Measurements from ENCODE around the gene UBE2D2. TPM values are rescaled to one million over a fixed set of nuclear protein-coding genes. Genes with fewer than 3 reads are reported as not detected.

UBE2D2 gene
- total RNA-seq, 4 donors from 2014 or later: 55.9 to 63.7 (median 58.5) TPM

DNA sequence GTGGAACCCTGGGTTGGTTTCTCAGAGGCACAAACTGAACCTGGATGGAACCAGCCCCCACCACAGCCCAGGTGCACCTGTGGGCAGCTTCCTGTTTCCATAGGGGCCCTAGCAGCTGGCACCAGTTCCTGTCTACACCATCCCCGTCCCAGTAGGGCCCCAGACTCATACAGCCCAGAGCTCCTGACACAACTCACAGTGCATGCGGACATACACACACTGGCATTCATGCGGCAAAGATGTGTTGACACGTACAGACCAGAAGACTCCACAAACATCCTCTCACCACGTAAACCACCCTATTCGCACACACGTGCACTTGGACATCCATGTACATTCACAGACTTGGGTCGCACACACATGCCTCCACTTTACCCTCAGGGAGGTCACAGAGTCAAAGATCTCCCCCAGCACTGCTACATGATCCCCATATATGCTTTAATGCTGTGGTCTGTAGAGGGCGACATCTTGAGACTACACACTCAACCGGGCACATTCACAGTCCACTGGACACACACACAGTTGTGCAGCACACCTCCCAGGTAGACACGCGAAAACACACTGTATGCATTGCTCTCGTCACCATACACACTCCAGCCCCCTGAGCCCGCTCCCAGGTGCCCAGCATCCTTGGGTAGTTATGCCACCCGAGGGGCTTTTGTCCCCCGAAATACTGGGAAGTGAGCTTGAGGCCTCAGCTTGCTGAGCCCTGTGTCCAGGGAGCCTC lies 109.4 kb downstream of the UBE2D2 start:
- TF ChIP-seq, protein P1, sequence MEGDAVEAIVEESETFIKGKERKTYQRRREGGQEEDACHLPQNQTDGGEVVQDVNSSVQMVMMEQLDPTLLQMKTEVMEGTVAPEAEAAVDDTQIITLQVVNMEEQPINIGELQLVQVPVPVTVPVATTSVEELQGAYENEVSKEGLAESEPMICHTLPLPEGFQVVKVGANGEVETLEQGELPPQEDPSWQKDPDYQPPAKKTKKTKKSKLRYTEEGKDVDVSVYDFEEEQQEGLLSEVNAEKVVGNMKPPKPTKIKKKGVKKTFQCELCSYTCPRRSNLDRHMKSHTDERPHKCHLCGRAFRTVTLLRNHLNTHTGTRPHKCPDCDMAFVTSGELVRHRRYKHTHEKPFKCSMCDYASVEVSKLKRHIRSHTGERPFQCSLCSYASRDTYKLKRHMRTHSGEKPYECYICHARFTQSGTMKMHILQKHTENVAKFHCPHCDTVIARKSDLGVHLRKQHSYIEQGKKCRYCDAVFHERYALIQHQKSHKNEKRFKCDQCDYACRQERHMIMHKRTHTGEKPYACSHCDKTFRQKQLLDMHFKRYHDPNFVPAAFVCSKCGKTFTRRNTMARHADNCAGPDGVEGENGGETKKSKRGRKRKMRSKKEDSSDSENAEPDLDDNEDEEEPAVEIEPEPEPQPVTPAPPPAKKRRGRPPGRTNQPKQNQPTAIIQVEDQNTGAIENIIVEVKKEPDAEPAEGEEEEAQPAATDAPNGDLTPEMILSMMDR (IDR thresholded peaks at IDR 0.05; ENCODE audit: low read depth): no peak

DNA sequence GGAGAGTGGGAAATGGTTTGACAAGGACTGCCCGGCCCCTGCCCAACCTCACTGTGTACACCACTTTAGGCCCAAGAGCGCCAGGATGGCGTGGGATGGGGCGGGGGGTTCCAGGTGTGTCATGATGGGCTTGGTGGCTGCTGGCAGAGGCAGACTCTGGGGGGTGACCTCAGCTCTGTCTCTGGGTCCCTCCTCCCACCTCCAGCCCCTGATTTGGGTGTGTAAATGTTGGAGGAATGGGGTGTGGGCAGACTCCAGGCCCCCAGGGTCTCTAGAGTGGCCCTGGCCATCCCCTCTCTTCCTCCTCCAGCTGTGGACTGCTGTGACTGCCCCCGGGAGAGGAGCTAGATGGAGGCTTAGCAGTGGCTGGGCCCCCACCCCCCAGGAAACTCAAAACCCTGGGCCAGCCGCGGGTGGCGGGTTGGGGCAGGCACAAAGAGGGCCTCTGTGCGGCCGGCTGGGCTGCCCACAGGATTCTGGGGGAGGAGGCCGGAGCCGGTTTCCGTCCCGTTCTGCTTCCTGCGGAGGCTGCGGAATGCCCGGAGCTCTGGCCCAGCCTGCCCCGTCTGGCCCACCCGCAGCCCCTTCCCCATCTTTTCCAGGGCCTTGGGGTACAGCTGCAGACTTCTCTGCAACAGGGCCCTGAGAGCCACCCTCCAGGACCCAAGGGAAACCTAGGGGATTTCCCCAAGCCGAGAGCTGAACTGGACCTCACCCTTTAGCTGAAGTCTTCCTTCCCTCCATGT lies 110.1 kb downstream of the UBE2D2 start:
- TF ChIP-seq, protein P1 (IDR thresholded peaks at IDR 0.05; ENCODE audit: low read depth): no peak

DNA sequence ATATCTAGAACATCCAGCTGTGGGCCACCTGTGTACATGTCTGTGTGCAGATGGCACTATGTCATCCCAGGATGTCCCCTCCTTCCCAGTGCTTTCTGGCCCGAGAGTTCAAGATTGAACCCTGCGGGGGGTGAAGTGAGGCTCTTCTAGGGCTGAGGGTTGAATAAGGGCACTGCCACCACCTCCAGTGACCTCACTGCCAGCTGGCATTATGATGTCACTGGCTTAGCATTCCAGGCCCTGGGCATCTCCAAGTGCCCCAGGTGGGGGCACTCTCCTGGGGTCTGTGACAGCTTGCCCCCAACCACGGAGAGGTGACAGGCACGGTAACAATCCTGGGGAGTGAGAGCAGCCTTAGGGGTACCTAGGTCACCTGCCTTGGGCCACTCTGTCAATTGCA lies 114.1 kb downstream of the UBE2D2 start:
- TF ChIP-seq, protein P1 (IDR thresholded peaks at IDR 0.05; ENCODE audit: low read depth): no peak

DNA sequence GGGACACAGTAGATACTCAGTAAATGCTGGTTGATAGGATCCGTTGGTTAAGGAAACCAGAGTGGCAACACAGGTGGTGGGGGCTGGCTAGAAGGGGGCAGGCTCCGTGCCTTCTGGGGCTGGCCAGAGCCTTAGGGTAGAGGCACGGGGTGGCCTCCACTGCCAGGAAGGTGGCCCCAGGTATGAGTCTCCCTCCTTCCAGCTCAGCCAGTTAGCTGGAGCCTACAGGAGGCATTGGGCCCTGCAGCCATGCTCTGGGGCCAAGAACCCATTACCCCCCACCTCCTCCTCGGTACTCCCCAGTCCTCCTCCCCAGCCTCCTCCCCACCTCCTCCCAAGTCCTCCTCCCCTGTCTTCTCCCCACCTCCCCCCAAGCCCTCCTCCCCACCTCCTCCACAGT lies 114.7 kb downstream of the UBE2D2 start:
- TF ChIP-seq, protein P1 (IDR thresholded peaks at IDR 0.05; ENCODE audit: low read depth): no peak

DNA sequence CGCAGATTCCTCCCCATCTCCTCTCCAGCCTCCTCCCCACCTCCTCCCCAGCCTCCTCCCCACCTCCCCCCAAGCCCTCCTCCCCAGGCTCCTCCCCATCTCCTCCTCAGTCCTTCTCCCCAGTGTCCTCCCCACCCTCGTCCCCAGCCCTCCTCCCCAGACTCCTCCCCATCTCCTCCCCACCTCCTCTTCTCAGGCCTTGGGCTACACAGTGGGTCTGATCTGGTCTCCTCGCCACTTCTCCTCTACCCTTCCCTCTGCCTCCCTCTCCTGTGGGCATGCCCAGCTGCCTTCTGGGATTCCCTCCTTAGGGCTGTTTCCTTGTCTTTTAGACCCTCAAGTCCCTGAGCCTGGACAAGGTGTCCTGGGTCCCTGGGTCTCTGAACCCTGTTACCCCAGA lies 115.3 kb downstream of the UBE2D2 start:
- TF ChIP-seq, protein P1 (IDR thresholded peaks at IDR 0.05; ENCODE audit: low read depth): no peak

DNA sequence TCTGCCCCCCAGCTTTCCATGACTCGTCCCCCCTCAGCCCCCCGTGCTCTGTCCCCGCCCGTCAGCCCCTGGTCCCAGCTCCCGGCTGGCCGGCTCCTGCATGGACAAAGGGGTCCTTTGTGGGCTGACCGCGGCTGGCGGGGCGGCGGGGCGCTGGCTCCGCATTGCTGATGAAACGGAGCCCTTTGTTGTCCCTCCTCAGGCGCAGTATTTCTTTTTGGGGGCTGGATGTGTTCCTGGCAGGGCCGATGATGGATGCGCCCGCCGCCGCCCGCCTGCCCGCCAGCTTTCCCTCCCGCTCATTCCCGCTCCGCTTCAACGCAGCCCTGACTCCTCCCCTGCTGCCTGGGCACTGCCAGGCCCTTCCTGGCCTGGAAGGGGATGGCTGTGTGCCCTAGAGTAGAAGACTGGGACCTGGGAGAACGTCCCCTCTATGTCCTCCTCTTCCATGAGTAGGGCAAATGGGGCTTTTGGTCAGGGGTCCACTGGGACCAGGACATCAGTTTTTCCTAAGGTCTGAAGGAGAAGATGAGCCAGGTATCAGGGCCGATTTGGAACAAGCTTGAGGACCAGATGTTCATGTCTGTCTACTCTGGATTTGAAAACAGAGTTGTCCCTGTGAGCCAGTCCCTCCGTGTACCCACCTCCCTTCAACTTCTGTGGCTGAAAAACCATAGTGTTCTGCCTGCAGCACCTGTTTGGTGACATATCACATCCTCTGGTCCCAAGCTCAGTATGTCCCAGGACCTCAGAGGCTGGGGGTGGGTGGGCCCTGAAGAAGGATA lies 116.0 kb downstream of the UBE2D2 start:
- TF ChIP-seq, protein P1 (IDR thresholded peaks at IDR 0.05; ENCODE audit: low read depth): no peak

Small RNA genes within 50 kb of the gene (small RNA-seq; reads per million reads assigned to genes)
- gene RF00019: 0.49 reads per million

Other genes starting within 250 kb of the UBE2D2 start
- 100 to 1,000 TPM in 1 of 4 donors, 10 to 100 TPM in 3; 84.3 to 124 (median 87.2) TPM for gene PAIP2, start 219.5 kb upstream of the UBE2D2 start, total RNA-seq
- gene SLC23A1, start 178.0 kb upstream of the UBE2D2 start, total RNA-seq: not detected
- 1 to 10 TPM in 1 of 4 donors, not detected in 3; 2.1 TPM for gene MZB1, start 171.4 kb upstream of the UBE2D2 start, total RNA-seq
- gene PROB1, start 166.2 kb upstream of the UBE2D2 start, total RNA-seq: under 1 TPM; 0.16 to 0.75 (median 0.28) TPM
- 1 to 10 TPM in 1 of 4 donors, under 1 TPM in 1, not detected in 2; 0.85 to 2.2 TPM for gene SPATA24, start 157.2 kb upstream of the UBE2D2 start, total RNA-seq
- gene DNAJC18, start 121.8 kb upstream of the UBE2D2 start, total RNA-seq: 1 to 10 TPM; 3.8 to 9.0 (median 4.4) TPM
- 10 to 100 TPM; 10.0 to 25.4 (median 19.0) TPM for gene ECSCR, start 98.6 kb upstream of the UBE2D2 start, total RNA-seq
- gene SMIM33, start 90.3 kb upstream of the UBE2D2 start, total RNA-seq: not detected
- gene STING1, start 78.6 kb upstream of the UBE2D2 start, total RNA-seq: 10 to 100 TPM; 17.6 to 42.8 (median 31.8) TPM
- gene CXXC5, start 87.0 kb downstream of the UBE2D2 start, total RNA-seq: 10 to 100 TPM; 19.1 to 68.4 (median 45.7) TPM
- gene PSD2, start 234.5 kb downstream of the UBE2D2 start, total RNA-seq: under 1 TPM in 1 of 4 donors, not detected in 3; 0.17 TPM

Data from subcutaneous adipose tissue (tissue), 4 donors.